HUES48 (cell line): ENCODE results near the gene PGM2L1.
"Not testable (repeated sequence)": the region's sequence is repeated elsewhere in the genome, so short reads cannot be mapped to it uniquely, and the experiment has no call there.

ENCODE experiments used
- H3K27ac ChIP-seq: one replicate; pipeline ENCODE4 v1.7.0; 2013; ENCODE audit warnings: low read depth, low read length, inconsistent platforms
- H3K27me3 ChIP-seq: 2 replicates; pipeline ENCODE4 v1.6.1; 2013; ENCODE audit warnings: mild to moderate bottlenecking, low read length; ENCODE audit not compliant: control insufficient read depth, insufficient read depth
- H3K36me3 ChIP-seq: 2 replicates; pipeline ENCODE4 v1.6.1; 2013; ENCODE audit warnings: low read length; ENCODE audit not compliant: control insufficient read depth, insufficient read depth
- H3K4me1 ChIP-seq: 2 replicates; pipeline ENCODE4 v1.6.1; 2013; ENCODE audit warnings: mild to moderate bottlenecking, low read length; ENCODE audit not compliant: control insufficient read depth, insufficient read depth
- H3K4me3 ChIP-seq: 2 replicates; pipeline ENCODE4 v1.5.1; 2013; ENCODE audit warnings: mild to moderate bottlenecking, low read depth, low read length
- H3K9ac ChIP-seq: 2 replicates; pipeline ENCODE4 v1.6.1; 2013; ENCODE audit warnings: mild to moderate bottlenecking, low read depth, low read length, moderate library complexity
- H3K9me3 ChIP-seq: 2 replicates; pipeline ENCODE4 v1.6.1; 2013; ENCODE audit warnings: low read length; ENCODE audit not compliant: control insufficient read depth, insufficient read depth

Gene PGM2L1

GRCh38 chr11:74427384-74427886 is 29.2 kb upstream of the PGM2L1 start:
- Histone ChIP-seq H3K9me3 (no peaks in the 10 kb centered on the region), H3K4me1 (no peaks in the 10 kb centered on the region), H3K27ac (no peak overlapping the region), H3K4me3 (no peak overlapping the region), H3K9ac (no peak overlapping the region), H3K36me3 (no peaks in the 10 kb centered on the region), H3K27me3 (no peaks in the 10 kb centered on the region)

GRCh38 chr11:74425100-74425499 is 26.9 kb upstream of the PGM2L1 start:
- H3K36me3 ChIP-seq: no peaks in the 10 kb centered on the region
- H3K9me3 ChIP-seq: no peaks in the 10 kb centered on the region
- no peak overlapping the region for H3K27ac ChIP-seq
- no peaks in the 10 kb centered on the region for H3K4me1 ChIP-seq
- H3K4me3 ChIP-seq: no peak overlapping the region
- H3K9ac ChIP-seq: no peak overlapping the region
- H3K27me3 ChIP-seq: no peaks in the 10 kb centered on the region

GRCh38 chr11:74418509-74418895 is 20.3 kb upstream of the PGM2L1 start:
- H3K4me3 ChIP-seq: no peak overlapping the region
- no peak overlapping the region for H3K9ac ChIP-seq

GRCh38 chr11:74417860-74418508 is 19.8 kb upstream of the PGM2L1 start:
- Histone ChIP-seq H3K4me1 (0 out of 2 replicates have a peak, but pooled peaks cover 6% of the 10 kb centered on the region), H3K27ac (no peak overlapping the region)

More at GRCh38 chr11:74418509-74418895, 20.3 kb upstream of the PGM2L1 start:
- H3K36me3 ChIP-seq: no peaks in the 10 kb centered on the region
- H3K27ac ChIP-seq: peak overlapping the region; percentile 18
- H3K27me3 ChIP-seq: no peaks in the 10 kb centered on the region
- H3K4me1 ChIP-seq: 0 out of 2 replicates have a peak, but pooled peaks cover 6% of the 10 kb centered on the region
- no peaks in the 10 kb centered on the region for H3K9me3 ChIP-seq

GRCh38 chr11:74417379-74417804 is 19.2 kb upstream of the PGM2L1 start:
- H3K36me3 ChIP-seq: no peaks in the 10 kb centered on the region
- H3K9me3 ChIP-seq: no peaks in the 10 kb centered on the region
- H3K9ac ChIP-seq: no peak overlapping the region
- H3K4me1 ChIP-seq: 0 out of 2 replicates have a peak, but pooled peaks cover 6% of the 10 kb centered on the region
- no peak overlapping the region for H3K4me3 ChIP-seq
- H3K27me3 ChIP-seq: no peaks in the 10 kb centered on the region
- no peak overlapping the region for H3K27ac ChIP-seq

More at GRCh38 chr11:74417860-74418508, 19.8 kb upstream of the PGM2L1 start:
- Histone ChIP-seq H3K27me3 (no peaks in the 10 kb centered on the region), H3K9me3 (no peaks in the 10 kb centered on the region), H3K9ac (no peak overlapping the region), H3K36me3 (no peaks in the 10 kb centered on the region), H3K4me3 (no peak overlapping the region)

- H3K36me3 ChIP-seq, H3K9ac ChIP-seq, H3K27ac ChIP-seq, H3K4me1 ChIP-seq, H3K27me3 ChIP-seq, H3K9me3 ChIP-seq, H3K4me3 ChIP-seq: not testable (repeated sequence)
Measured at GRCh38 chr11:74416974-74417373, 18.7 kb upstream of the PGM2L1 start.

- Histone ChIP-seq H3K36me3 (no peaks in the 10 kb centered on the region), H3K4me3 (no peak overlapping the region), H3K4me1 (0 out of 2 replicates have a peak, but pooled peaks cover 6% of the 10 kb centered on the region), H3K9me3 (no peaks in the 10 kb centered on the region), H3K9ac (no peak overlapping the region), H3K27ac (no peak overlapping the region), H3K27me3 (no peaks in the 10 kb centered on the region)
Measured at GRCh38 chr11:74412733-74413359, 14.6 kb upstream of the PGM2L1 start.

GRCh38 chr11:74412321-74412720 is 14.1 kb upstream of the PGM2L1 start:
- no peak overlapping the region for H3K27ac ChIP-seq
- no peaks in the 10 kb centered on the region for H3K36me3 ChIP-seq
- H3K27me3 ChIP-seq: no peaks in the 10 kb centered on the region
- 0 out of 2 replicates have a peak, but pooled peaks cover 1% of the 10 kb centered on the region for H3K4me1 ChIP-seq
- no peaks in the 10 kb centered on the region for H3K9me3 ChIP-seq
- no peak overlapping the region for H3K4me3 ChIP-seq
- H3K9ac ChIP-seq: no peak overlapping the region

GRCh38 chr11:74409633-74410032 is 11.4 kb upstream of the PGM2L1 start:
- Histone ChIP-seq H3K9me3 (no peaks in the 10 kb centered on the region), H3K36me3 (no peaks in the 10 kb centered on the region), H3K27me3 (no peaks in the 10 kb centered on the region), H3K9ac (no peak overlapping the region), H3K27ac (no peak overlapping the region), H3K4me1 (no peaks in the 10 kb centered on the region), H3K4me3 (no peak overlapping the region)

GRCh38 chr11:74403607-74404321 is 5.5 kb upstream of the PGM2L1 start:
- H3K27ac ChIP-seq: no peak overlapping the region

GRCh38 chr11:74400606-74401005 is 2.4 kb upstream of the PGM2L1 start:
- H3K27me3 ChIP-seq: no peaks in the 10 kb centered on the region
- no peaks in the 10 kb centered on the region for H3K36me3 ChIP-seq
- peaks cover 13% of the 10 kb centered on the region for H3K4me1 ChIP-seq
- H3K9me3 ChIP-seq: no peaks in the 10 kb centered on the region
- H3K4me3 ChIP-seq: no peak overlapping the region
- no peak overlapping the region for H3K27ac ChIP-seq
- H3K9ac ChIP-seq: no peak overlapping the region

More at GRCh38 chr11:74403607-74404321, 5.5 kb upstream of the PGM2L1 start:
- H3K27me3 ChIP-seq: no peaks in the 10 kb centered on the region
- H3K36me3 ChIP-seq: no peaks in the 10 kb centered on the region
- no peak overlapping the region for H3K4me3 ChIP-seq
- no peaks in the 10 kb centered on the region for H3K9me3 ChIP-seq
- H3K9ac ChIP-seq: no peak overlapping the region
- H3K4me1 ChIP-seq: peaks cover 8% of the 10 kb centered on the region; the same call in 1 of the 2 replicates
